ENCODE data around the gene BRSK1. TPM values are rescaled to one million over a fixed set of nuclear protein-coding genes. Genes with fewer than 3 reads are reported as not detected.

Gene BRSK1
- total RNA-seq, 1 donor, result 4.0 TPM

DNA sequence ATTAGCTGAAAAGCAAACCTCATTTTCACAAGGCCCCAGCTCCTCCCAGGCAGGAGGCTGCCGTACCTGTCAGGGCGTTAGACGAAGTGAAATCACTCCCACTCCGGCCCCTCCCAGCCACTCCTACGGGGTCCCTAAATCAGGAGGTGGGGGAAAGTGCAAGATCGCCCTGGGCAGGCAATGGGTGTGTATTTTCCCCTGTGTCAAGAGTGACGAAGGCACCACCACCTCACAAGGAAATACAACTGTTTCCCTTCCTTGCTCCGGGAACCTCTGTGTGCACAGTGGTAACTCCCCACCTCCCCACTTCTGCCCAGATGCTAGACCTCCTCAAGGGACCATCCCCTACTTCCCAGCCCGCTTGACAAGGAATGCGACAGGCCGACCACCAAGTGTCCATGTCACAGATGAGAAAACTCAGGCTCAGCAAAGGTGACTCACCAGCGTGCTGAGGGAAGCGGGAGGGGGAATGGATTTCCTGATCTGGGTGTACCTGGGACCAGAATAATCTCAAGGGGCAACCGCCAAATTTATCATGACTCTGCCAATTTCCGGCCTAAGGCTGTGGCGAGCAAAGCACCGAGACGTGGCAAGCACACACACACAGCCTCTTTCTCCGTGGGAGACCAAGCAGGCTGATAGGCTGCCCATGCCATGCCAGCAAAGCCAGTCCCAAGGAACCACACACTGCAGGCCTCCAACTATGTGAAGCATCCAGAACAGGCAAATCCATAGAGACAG, 32.3 kb upstream of the BRSK1 start:
- no peak for TF ChIP-seq CTCF (IDR thresholded peaks at IDR 0.05; ENCODE audit: extremely low read depth, low read depth, low read length)
- peak; percentile 90 for DNase-seq (ENCODE audit: insufficient read length, low spot score, missing footprints)
- no peaks in the 10 kb centered on the region for H3K9me3 ChIP-seq (ENCODE audit: low read depth, low read length)
- peaks cover 96% of the 10 kb centered on the region for H4K20me1 ChIP-seq (ENCODE audit: insufficient read depth, low read length)
- peaks cover 13% of the 10 kb centered on the region for H3K4me1 ChIP-seq (ENCODE audit: insufficient read depth, low read length)
- H3K79me2 ChIP-seq (ENCODE audit: insufficient read depth, low read length), result peaks cover 99% of the 10 kb centered on the region
- H3K4me3 ChIP-seq (ENCODE audit: insufficient read depth, low read length), result no peak overlapping the region
- H3K27me3 ChIP-seq (ENCODE audit: insufficient read depth, low read length), result no peaks in the 10 kb centered on the region
- H3K4me2 ChIP-seq (ENCODE audit: insufficient read depth, low read length), result no peak overlapping the region
- H3K36me3 ChIP-seq (ENCODE audit: insufficient read depth, low read length), result peaks cover 8% of the 10 kb centered on the region
- H3K27ac ChIP-seq (ENCODE audit: low read depth, low read length), result peak overlapping the region; percentile 12
- no peak overlapping the region for H2AFZ ChIP-seq (ENCODE audit: low read length)

DNA sequence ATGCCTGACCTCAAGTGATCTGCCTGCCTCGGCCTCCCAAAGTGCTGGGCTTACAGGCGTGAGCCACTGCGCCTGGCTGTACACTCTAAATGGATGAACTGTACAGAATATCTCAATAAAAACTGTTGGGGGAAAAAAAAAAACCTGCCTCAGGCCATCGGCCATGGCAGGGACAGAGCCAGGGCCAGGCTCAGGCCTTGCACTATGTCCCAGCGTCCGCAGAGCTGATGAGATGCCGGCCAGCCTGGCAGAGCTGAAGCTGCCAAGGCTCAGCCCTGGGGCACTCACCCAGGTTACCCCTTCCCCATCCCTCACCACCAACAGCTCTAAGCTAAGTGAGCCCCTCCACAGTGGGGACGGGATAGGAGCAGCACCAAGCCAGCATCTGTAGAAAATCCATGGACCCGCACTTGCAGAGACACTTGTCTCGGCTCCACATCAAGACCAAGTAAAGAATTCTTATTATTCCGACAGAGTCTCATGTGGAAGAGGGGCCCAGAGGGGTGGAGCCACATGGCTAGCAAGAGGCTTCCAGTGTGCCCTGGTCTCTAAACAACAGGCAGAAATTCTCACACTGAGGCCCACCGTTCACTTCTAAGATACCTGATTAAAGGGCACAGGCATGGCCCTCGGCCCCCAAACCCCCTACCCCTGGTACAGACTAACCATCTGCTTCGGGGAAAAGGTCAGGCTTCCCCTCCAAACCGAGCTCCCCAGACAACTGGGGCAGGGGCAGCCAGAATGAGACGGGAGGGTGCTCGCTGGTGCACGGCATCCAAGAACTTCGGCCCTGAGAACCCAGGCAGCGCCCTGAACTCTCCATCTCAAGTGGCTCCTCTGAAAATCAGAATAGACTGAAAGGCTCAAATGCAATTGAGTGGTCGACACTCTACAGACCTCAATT, 30.8 kb upstream of the BRSK1 start:
- Histone ChIP-seq H4K20me1 (ENCODE audit: insufficient read depth, low read length) (peaks cover 96% of the 10 kb centered on the region), H3K27me3 (ENCODE audit: insufficient read depth, low read length) (no peaks in the 10 kb centered on the region), H2AFZ (ENCODE audit: low read length) (no peak overlapping the region), H3K27ac (ENCODE audit: low read depth, low read length) (no peak overlapping the region), H3K4me1 (ENCODE audit: insufficient read depth, low read length) (peaks cover 26% of the 10 kb centered on the region), H3K9me3 (ENCODE audit: low read depth, low read length) (no peaks in the 10 kb centered on the region), H3K36me3 (ENCODE audit: insufficient read depth, low read length) (peaks cover 4% of the 10 kb centered on the region), H3K4me3 (ENCODE audit: insufficient read depth, low read length) (no peak overlapping the region), H3K4me2 (ENCODE audit: insufficient read depth, low read length) (no peak overlapping the region), H3K79me2 (ENCODE audit: insufficient read depth, low read length) (peaks cover 99% of the 10 kb centered on the region)
- no peak for TF ChIP-seq CTCF (IDR thresholded peaks at IDR 0.05; ENCODE audit: extremely low read depth, low read depth, low read length)
- no peak for DNase-seq (ENCODE audit: insufficient read length, low spot score, missing footprints)

DNA sequence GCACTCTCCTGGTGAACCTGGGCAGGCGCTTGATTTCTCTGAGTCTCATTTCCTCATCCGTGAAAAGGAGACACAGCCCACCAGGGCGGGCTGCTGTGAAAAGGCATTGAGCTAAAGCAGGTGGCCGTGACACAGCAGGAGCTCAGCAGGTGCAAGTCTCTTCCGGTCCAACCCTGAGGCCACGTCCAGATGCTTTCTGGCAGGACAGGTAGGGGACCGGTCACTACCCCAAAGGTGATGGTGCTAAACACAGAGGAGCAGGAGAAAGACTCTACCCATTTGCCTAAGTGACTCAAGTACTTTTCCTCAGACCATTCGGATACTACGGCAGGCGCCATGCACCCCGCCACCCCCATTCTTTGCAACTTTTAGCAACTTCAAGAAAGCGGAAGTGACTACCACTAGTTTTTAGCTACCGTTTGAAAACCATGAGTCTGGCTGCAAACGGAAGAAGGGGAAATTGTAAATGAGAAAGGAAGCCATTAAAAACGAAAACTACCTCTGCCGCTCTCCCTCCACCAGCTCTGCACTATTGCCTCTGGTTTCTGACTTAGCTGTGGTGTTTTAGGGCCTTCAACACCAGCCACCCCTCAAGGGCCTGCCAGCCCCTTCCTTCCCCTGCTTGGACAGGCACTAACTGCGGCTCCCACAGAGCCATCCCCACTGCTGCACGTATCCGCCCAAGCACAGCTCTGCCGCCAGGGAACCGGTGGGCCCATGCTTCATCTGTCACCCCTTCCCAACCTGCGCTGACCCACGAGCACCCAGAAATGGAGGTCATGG, 29.8 kb upstream of the BRSK1 start:
- Histone ChIP-seq H4K20me1 (ENCODE audit: insufficient read depth, low read length) (peaks cover 86% of the 10 kb centered on the region), H3K79me2 (ENCODE audit: insufficient read depth, low read length) (peaks cover 97% of the 10 kb centered on the region), H3K27ac (ENCODE audit: low read depth, low read length) (no peak overlapping the region), H3K4me1 (ENCODE audit: insufficient read depth, low read length) (peaks cover 26% of the 10 kb centered on the region), H3K9me3 (ENCODE audit: low read depth, low read length) (no peaks in the 10 kb centered on the region), H3K4me2 (ENCODE audit: insufficient read depth, low read length) (no peak overlapping the region), H2AFZ (ENCODE audit: low read length) (no peak overlapping the region), H3K36me3 (ENCODE audit: insufficient read depth, low read length) (peaks cover 4% of the 10 kb centered on the region), H3K4me3 (ENCODE audit: insufficient read depth, low read length) (no peak overlapping the region), H3K27me3 (ENCODE audit: insufficient read depth, low read length) (no peaks in the 10 kb centered on the region)
- no peak for TF ChIP-seq CTCF (IDR thresholded peaks at IDR 0.05; ENCODE audit: extremely low read depth, low read depth, low read length)
- DNase-seq (ENCODE audit: insufficient read length, low spot score, missing footprints), result no peak
